Smooth muscle cell (in vitro differentiated cells): ENCODE measurements around the gene DPEP1. TPM values are rescaled to one million over a fixed set of nuclear protein-coding genes. Genes with fewer than 3 reads are reported as not detected.

ENCODE experiments used
- DNase-seq: peaks from one replicate; lab custom pipeline; 2025; ENCODE audit not compliant: unreplicated experiment; lab: John Stamatoyannopoulos, UW
- H2AFZ ChIP-seq: fragments of 200-600 bp; sonication (generic); 2 replicates; pipeline ENCODE4 v1.6.0; 2016; ENCODE audit warnings: antibody characterized with exemption, low read depth, mild to moderate bottlenecking
- H3F3A ChIP-seq: fragments of 200-600 bp; sonication (generic); 2 replicates; pipeline ENCODE4 v1.6.0; 2017; ENCODE audit warnings: antibody characterized with exemption, low read depth
- H3K27ac ChIP-seq: fragments of 200-600 bp; sonication (generic); 2 replicates; pipeline ENCODE4 v1.5.1; 2016; ENCODE audit warnings: low read depth, mild to moderate bottlenecking
- H3K27me3 ChIP-seq: fragments of 200-600 bp; sonication (generic); 2 replicates; pipeline ENCODE4 v1.6.1; 2016; ENCODE audit warnings: low read depth, mild to moderate bottlenecking
- H3K36me3 ChIP-seq: fragments of 200-600 bp; sonication (generic); 2 replicates; pipeline ENCODE4 v1.5.1; 2016; ENCODE audit warnings: low read depth
- H3K4me1 ChIP-seq: fragments of 200-600 bp; sonication (generic); 2 replicates; pipeline ENCODE4 v1.5.1; 2016; ENCODE audit warnings: low read depth
- H3K4me2 ChIP-seq: fragments of 200-600 bp; sonication (generic); 2 replicates; pipeline ENCODE4 v1.6.0; 2016; ENCODE audit warnings: mild to moderate bottlenecking
- H3K4me3 ChIP-seq: fragments of 200-600 bp; sonication (generic); 2 replicates; pipeline ENCODE4 v1.5.1; 2016; ENCODE audit warnings: mild to moderate bottlenecking
- H3K79me2 ChIP-seq: fragments of 200-600 bp; sonication (generic); 2 replicates; pipeline ENCODE4 v1.6.0; 2016; ENCODE audit warnings: low read depth, mild to moderate bottlenecking
- H3K9ac ChIP-seq: fragments of 200-600 bp; sonication (generic); 2 replicates; pipeline ENCODE4 v1.6.0; 2016; ENCODE audit warnings: low read depth
- H3K9me3 ChIP-seq: fragments of 200-600 bp; sonication (generic); replicated peaks from 2 replicates; pipeline ENCODE4 v1.5.1; 2016; ENCODE audit warnings: low read depth
- H4K20me1 ChIP-seq: fragments of 200-600 bp; sonication (generic); 2 replicates; pipeline ENCODE4 v1.6.0; 2016; ENCODE audit warnings: low read depth
- WGBS: methylation state at CpG from one replicate; pipeline ENCODE4 v1.1.7; 2016; ENCODE audit warnings: low lambda C conversion rate; 5-methylcytosine and 5-hydroxymethylcytosine counted together
- polyA plus RNA-seq: library from polyadenylated mRNA; unstranded; fragments of >200 nt; fragmentation: Nextera tagmentation; extraction: Ambion mirVana; gene quantifications from 2 replicates; pipeline ENCODE4 v1.2.1, GENCODE V29; 2016
- total RNA-seq: library from RNA; depleted of rRNA; stranded (reverse); fragments of >200 nt; gene quantifications from 2 replicates; pipeline ENCODE4 v1.2.3, GENCODE V29; 2014
- TF ChIP-seq, protein P1 (sequence below): fragments of 200-600 bp; sonication (generic); IDR thresholded peaks from 2 replicates; pipeline ENCODE4 v1.5.1; 2017; ENCODE audit warnings: borderline replicate concordance, mild to moderate bottlenecking, antibody characterized with exemption; ENCODE audit not compliant: insufficient read depth, poor library complexity, severe bottlenecking

The DPEP1 gene
- total and polyA plus RNA-seq, 2 experiments from 2014 or later: not detected

- WGBS: 95% methylated on average over 19 of the region's 19 CpGs
Observed at GRCh38 chr16:89572485-89573205, 40.8 kb upstream of the DPEP1 start.

GRCh38 chr16:89573826-89574680 is 39.4 kb upstream of the DPEP1 start:
- peak overlapping the region; percentile 44 for H3K4me3 ChIP-seq
- H3K27me3 ChIP-seq: peaks cover 25% of the 10 kb centered on the region
- H3K27ac ChIP-seq: no peak overlapping the region
- H4K20me1 ChIP-seq: no peaks in the 10 kb centered on the region
- peak overlapping the region; percentile 88 for H3K4me2 ChIP-seq
- no peaks in the 10 kb centered on the region for H3K79me2 ChIP-seq
- TF ChIP-seq, protein P1, sequence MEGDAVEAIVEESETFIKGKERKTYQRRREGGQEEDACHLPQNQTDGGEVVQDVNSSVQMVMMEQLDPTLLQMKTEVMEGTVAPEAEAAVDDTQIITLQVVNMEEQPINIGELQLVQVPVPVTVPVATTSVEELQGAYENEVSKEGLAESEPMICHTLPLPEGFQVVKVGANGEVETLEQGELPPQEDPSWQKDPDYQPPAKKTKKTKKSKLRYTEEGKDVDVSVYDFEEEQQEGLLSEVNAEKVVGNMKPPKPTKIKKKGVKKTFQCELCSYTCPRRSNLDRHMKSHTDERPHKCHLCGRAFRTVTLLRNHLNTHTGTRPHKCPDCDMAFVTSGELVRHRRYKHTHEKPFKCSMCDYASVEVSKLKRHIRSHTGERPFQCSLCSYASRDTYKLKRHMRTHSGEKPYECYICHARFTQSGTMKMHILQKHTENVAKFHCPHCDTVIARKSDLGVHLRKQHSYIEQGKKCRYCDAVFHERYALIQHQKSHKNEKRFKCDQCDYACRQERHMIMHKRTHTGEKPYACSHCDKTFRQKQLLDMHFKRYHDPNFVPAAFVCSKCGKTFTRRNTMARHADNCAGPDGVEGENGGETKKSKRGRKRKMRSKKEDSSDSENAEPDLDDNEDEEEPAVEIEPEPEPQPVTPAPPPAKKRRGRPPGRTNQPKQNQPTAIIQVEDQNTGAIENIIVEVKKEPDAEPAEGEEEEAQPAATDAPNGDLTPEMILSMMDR: no peak
- no peaks in the 10 kb centered on the region for H3K9me3 ChIP-seq
- no peaks in the 10 kb centered on the region for H3F3A ChIP-seq
- WGBS: 76% methylated on average over 28 of the region's 31 CpGs
- H3K36me3 ChIP-seq: no peaks in the 10 kb centered on the region
- no peak for DNase-seq
- H2AFZ ChIP-seq: peak overlapping the region; percentile 56
- H3K4me1 ChIP-seq: peaks cover 6% of the 10 kb centered on the region
- H3K9ac ChIP-seq: no peak overlapping the region

More at GRCh38 chr16:89572485-89573205, 40.8 kb upstream of the DPEP1 start:
- Histone ChIP-seq H3K36me3 (no peaks in the 10 kb centered on the region), H4K20me1 (no peaks in the 10 kb centered on the region), H2AFZ (no peak overlapping the region), H3K27me3 (peaks cover 25% of the 10 kb centered on the region), H3K79me2 (no peaks in the 10 kb centered on the region), H3K9ac (no peak overlapping the region), H3K9me3 (no peaks in the 10 kb centered on the region), H3K4me1 (peaks cover 6% of the 10 kb centered on the region), H3F3A (no peaks in the 10 kb centered on the region), H3K4me2 (no peak overlapping the region), H3K27ac (no peak overlapping the region), H3K4me3 (no peak overlapping the region)
- TF ChIP-seq, protein P1: no peak
- no peak for DNase-seq

DNA sequence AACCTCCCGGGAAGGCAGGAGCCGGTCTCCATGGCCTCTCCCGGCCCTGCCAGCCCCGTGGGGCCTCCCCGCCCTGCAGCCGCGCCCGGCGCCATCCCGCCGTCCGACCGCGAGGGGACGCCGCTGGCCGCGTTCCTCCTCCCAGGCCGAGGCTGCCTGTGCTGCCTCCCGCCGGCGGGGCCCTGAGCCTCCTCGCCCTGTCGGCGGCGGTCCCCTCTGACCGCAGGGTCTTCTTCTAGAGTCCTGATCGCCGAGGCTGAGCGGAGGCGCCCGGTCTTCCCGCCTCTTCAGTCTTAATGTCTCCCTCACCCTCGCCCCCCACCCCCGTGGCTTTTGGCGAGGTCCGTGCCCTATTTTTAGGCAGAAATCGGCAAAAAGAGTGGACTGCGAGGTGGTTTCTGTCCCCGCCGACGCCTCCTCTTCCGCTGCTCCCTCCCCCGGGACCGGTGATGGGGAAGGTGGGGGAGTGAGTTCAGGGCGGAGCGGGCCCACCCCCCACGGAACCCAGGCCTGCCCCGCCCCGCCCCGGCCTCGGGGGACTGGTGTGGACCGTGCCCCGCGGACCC is 38.7 kb upstream of the DPEP1 start:
- WGBS: 5% methylated on average over 41 of the region's 55 CpGs
- peaks cover 25% of the 10 kb centered on the region for H3K27me3 ChIP-seq
- H3K4me2 ChIP-seq: peak overlapping the region; percentile 88
- no peaks in the 10 kb centered on the region for H3K36me3 ChIP-seq
- no peak overlapping the region for H3K27ac ChIP-seq
- peaks cover 6% of the 10 kb centered on the region for H3K4me1 ChIP-seq
- H3K9ac ChIP-seq: no peak overlapping the region
- no peaks in the 10 kb centered on the region for H3K9me3 ChIP-seq
- TF ChIP-seq, protein P1: peak; percentile 74
- peak; percentile 31 for DNase-seq
- H3K79me2 ChIP-seq: no peaks in the 10 kb centered on the region
- H4K20me1 ChIP-seq: no peaks in the 10 kb centered on the region
- H2AFZ ChIP-seq: peak overlapping the region; percentile 56
- H3K4me3 ChIP-seq: peak overlapping the region; percentile 44
- no peaks in the 10 kb centered on the region for H3F3A ChIP-seq
